GM21360 (cell line): ENCODE measurements around the gene ING3.
"Not testable (repeated sequence)": the region's sequence is repeated elsewhere in the genome, so short reads cannot be mapped to it uniquely, and the experiment has no call there.

ENCODE experiments used
- ATAC-seq: cut with Tn5 transposase; IDR thresholded peaks from one replicate; pipeline ENCODE4 v1.9.1; 2021; ENCODE audit warnings: mild to moderate bottlenecking, moderate library complexity; ENCODE audit not compliant: unreplicated experiment

The ING3 gene

GRCh38 chr7:121001234-121001906 lies 50.8 kb downstream of the ING3 start:
- ATAC-seq = no peak

DNA sequence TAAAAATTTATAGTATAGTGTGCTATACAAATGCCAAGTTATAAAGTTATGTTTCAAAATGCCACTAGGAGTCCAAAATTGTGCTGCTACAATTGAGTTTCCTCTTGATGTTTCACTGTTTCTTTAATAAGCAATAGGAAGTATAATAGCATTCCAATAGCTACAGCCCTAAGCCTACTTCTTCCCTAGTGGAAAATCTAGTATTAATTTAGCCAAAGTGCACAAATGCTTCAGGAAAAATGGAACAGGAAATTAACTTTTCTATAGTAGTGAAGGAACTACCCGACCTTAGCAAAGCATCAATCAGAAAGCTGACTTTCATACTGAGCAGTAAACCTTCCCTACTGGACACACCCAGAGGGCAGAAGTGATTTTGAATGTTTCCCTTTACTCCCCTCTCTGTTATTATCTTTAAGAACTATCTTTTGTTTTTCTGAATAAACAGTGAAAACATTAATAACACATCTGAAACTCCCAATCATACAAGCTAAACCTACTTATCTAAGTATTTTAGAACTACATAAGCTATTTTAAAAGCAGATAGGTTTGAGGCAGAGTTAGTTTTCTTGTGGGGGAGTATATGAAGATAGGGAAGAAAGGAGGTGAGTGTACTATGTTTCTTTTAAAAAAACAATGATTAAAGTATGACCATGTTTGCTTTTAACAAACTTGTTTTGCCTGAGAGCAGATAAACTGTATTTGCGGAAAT lies 51.6 kb downstream of the ING3 start:
- no peak for ATAC-seq

GRCh38 chr7:121002757-121003200 lies 52.2 kb downstream of the ING3 start:
- no peak for ATAC-seq

- ATAC-seq = no peak
Measured at GRCh38 chr7:121003986-121004685, 53.6 kb downstream of the ING3 start.

- ATAC-seq = not testable (repeated sequence)
Measured at GRCh38 chr7:121005058-121005457, 54.5 kb downstream of the ING3 start.

GRCh38 chr7:121005996-121006584 lies 55.5 kb downstream of the ING3 start:
- ATAC-seq = no peak

DNA sequence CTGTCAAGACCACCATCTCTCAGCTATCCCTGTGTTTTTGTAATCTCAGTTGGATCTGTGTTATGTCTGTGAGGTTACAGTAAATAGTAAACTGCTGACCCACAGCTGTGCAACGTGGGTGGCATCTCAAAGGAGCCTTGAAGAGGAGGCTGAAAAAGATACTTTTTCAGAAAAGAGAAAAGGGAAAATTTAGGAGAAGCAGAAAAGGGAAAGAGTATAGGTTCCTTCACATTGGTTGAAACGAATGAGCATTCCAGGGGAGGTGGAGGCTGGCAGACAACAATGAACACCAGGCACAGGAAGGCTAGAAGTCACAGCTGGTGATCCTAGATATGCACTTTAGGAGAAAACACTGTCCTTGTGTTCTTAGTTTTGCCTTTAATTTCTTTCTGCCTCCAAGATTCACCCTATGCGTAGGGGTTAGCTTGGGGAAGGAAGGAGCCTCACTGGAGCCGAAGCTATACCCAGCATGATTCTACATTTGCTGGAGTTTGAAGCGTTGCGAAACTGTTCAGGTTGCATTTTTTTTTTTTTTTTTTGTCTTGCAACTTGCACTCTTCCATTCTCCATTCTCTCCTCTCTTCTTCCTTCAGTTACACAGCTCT lies 56.2 kb downstream of the ING3 start:
- no peak for ATAC-seq

GRCh38 chr7:121008816-121009215 lies 58.2 kb downstream of the ING3 start:
- no peak for ATAC-seq

DNA sequence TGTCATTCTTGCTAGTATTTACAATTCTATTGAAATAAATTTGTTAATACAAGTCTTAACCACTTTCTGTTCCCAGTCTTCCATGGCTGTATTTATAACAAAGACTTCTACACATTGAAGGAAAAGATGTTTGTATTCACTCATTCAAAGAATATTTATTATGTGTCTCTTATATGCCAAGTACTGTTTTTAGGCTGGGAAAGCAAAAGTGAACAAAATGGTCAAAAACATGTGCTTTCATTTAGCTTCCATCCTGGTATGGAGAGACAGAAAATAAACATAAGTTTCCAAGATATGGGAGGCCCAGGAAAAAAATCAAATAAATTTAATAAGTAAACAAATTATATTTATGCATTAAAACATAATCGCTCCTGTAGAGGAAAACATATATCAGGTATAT lies 60.8 kb downstream of the ING3 start:
- ATAC-seq = no peak

DNA sequence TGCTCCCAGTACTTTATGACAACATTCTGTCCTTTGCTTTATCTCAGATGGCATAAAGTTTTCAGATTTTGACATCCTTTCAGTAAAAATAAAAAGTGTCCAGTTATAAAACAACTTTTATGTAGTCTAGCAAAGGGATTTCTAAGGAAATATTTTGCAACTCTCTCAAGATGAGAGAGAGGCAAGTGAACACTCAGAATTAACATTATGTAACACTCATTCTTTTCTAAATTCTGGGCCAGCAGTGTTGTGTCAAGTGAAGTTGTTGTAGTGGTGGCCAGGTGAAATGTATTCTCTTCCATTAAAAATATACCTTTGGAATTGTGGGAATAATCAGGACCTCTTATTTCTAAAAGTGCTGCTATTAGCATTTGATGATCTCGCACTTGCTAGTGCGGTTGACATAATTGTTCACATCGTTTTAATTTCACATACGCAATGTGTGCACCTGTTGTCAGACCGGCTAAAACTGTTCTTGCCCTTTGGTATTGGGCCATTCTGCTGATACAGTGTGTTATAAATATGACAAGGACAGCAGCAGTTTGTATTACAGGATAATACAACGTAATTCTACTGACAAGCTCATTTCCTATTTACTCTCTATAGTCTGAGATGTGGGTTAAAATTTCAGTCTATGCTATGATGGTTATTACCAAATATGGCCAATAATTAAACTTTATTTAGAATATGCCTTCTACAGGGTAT lies 61.7 kb downstream of the ING3 start:
- no peak for ATAC-seq

- ATAC-seq = no peak
Measured at GRCh38 chr7:121012919-121013318, 62.3 kb downstream of the ING3 start.

DNA sequence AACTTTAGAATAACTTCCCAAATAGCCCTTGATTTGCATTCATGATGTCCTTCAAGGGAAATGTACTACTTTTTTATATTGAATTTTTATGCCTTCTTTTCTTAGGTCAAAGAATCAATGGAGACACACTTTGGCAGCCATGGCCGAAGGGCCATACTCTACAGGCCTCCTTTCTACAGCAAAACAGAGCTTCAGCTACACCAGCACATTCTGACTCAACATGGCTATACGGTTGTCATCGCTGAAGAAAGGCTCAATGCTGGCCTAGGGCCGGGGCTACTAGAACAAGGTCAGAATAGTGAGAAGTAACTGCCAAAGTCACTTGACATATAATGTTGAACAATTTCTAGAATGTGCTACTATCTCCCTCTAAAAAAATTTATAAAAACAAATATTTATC lies 65.0 kb downstream of the ING3 start:
- no peak for ATAC-seq

- ATAC-seq = no peak
Measured at GRCh38 chr7:121016966-121017365, 66.4 kb downstream of the ING3 start.

- no peak for ATAC-seq
Measured at GRCh38 chr7:121017586-121017985, 67.0 kb downstream of the ING3 start.

DNA sequence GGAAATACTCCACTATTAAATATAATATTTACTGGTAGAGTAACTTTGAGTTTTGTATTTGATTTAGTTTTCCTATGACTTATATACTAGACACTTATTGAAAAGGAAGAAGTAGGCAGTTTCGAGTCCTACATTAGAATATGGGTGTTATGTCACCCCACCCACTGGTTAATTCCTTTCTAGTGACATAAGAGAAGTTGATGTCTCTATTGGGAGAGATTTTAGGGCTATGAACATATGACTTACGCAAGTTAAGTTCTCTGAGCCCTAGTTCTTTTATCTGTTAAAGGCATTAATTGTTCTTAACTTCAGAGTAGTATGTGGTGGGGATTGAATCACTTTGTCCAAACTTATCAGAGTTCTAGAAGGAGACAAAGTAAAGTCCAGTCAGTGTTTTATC lies 68.4 kb downstream of the ING3 start:
- no peak for ATAC-seq

GRCh38 chr7:121020249-121020988 lies 69.8 kb downstream of the ING3 start:
- no peak for ATAC-seq

- ATAC-seq = no peak
Measured at GRCh38 chr7:121020989-121021969, 70.7 kb downstream of the ING3 start.

- ATAC-seq = no peak
Measured at GRCh38 chr7:121023194-121023593, 72.6 kb downstream of the ING3 start.
